ENCODE data around the gene SNX21.
"Not testable (repeated sequence)": the region's sequence is repeated elsewhere in the genome, so short reads cannot be mapped to it uniquely, and the experiment has no call there.

Gene SNX21

GRCh38 chr20:45823949-45824835 lies 9.4 kb upstream of the SNX21 start:
- no peak for DNase-seq (ENCODE audit: low read depth in 2 of 2)

- no peak for DNase-seq (ENCODE audit: low read depth in 2 of 2)
These were observed 7.1 kb upstream of the SNX21 start for GRCh38 chr20:45826381-45827019.

GRCh38 chr20:45827030-45827652 lies 6.5 kb upstream of the SNX21 start, which contains the start of gene TNNC2:
TSS of gene TNNC2 (minus strand) at chr20:45827312. CDS start at chr20:45827248, 64 bp downstream.
- DNase-seq (ENCODE audit: low read depth in 2 of 2), result no peak

- no peak for DNase-seq (ENCODE audit: low read depth in 2 of 2)
These were observed 5.9 kb upstream of the SNX21 start for GRCh38 chr20:45827712-45828111.

- DNase-seq (ENCODE audit: low read depth in 2 of 2), result no peak
These were observed 5.0 kb upstream of the SNX21 start for GRCh38 chr20:45828589-45828988.

GRCh38 chr20:45829673-45830106 lies 3.9 kb upstream of the SNX21 start:
- DNase-seq (ENCODE audit: low read depth in 2 of 2), result not testable (repeated sequence)

- DNase-seq (ENCODE audit: low read depth in 2 of 2), result no peak
These were observed 980 bp upstream of the SNX21 start for GRCh38 chr20:45832619-45833018.

GRCh38 chr20:45833883-45834796 lies 541 bp downstream of the SNX21 start:
- peak in 1 of 2 experiments; percentile 28 for DNase-seq (ENCODE audit: low read depth in 2 of 2)

- DNase-seq (ENCODE audit: low read depth in 2 of 2), result no peak
These were observed 1.2 kb downstream of the SNX21 start for GRCh38 chr20:45834797-45835161.

- DNase-seq (ENCODE audit: low read depth in 2 of 2), result no peak
These were observed 1.7 kb downstream of the SNX21 start for GRCh38 chr20:45835329-45835765.

- DNase-seq (ENCODE audit: low read depth in 2 of 2), result no peak
These were observed 2.2 kb downstream of the SNX21 start for GRCh38 chr20:45835825-45836224.

- no peak for DNase-seq (ENCODE audit: low read depth in 2 of 2)
These were observed 3.2 kb downstream of the SNX21 start for GRCh38 chr20:45836841-45837240.

GRCh38 chr20:45840700-45841198 lies 7.2 kb downstream of the SNX21 start:
- no peak for DNase-seq (ENCODE audit: low read depth in 2 of 2)

- DNase-seq (ENCODE audit: low read depth in 2 of 2), result no peak
These were observed 8.0 kb downstream of the SNX21 start for GRCh38 chr20:45841407-45842129.

- DNase-seq (ENCODE audit: low read depth in 2 of 2), result no peak
These were observed 8.7 kb downstream of the SNX21 start for GRCh38 chr20:45842169-45842812.

- DNase-seq (ENCODE audit: low read depth in 2 of 2), result no peak
These were observed 9.9 kb downstream of the SNX21 start for GRCh38 chr20:45843506-45843905.

GRCh38 chr20:45845452-45845851 lies 11.9 kb downstream of the SNX21 start:
- no peak for DNase-seq (ENCODE audit: low read depth in 2 of 2)

GRCh38 chr20:45848421-45848820 lies 14.8 kb downstream of the SNX21 start:
- DNase-seq (ENCODE audit: low read depth in 2 of 2), result no peak

- DNase-seq (ENCODE audit: low read depth in 2 of 2), result no peak
These were observed 15.5 kb downstream of the SNX21 start for GRCh38 chr20:45848969-45849582.

- DNase-seq (ENCODE audit: low read depth in 2 of 2), result no peak
These were observed 16.6 kb downstream of the SNX21 start for GRCh38 chr20:45850238-45850637.
